ENCODE data around the gene CETP.
"Not testable (repeated sequence)": the region's sequence is repeated elsewhere in the genome, so short reads cannot be mapped to it uniquely, and the experiment has no call there.

CETP gene

GRCh38 chr16:56998861-56999260 is 37.1 kb downstream of the CETP start:
- DNase-seq (ENCODE audit: low read depth): no peak

- DNase-seq (ENCODE audit: low read depth): no peak
Observed at GRCh38 chr16:56999409-57000270, 37.9 kb downstream of the CETP start.

GRCh38 chr16:57000271-57001025 is 38.7 kb downstream of the CETP start:
- DNase-seq (ENCODE audit: low read depth): no peak

- DNase-seq (ENCODE audit: low read depth): no peak
Observed at GRCh38 chr16:57001026-57001679, 39.4 kb downstream of the CETP start.

- DNase-seq (ENCODE audit: low read depth): no peak
Observed at GRCh38 chr16:57003439-57004386, 42.0 kb downstream of the CETP start.

- no peak for DNase-seq (ENCODE audit: low read depth)
Observed at GRCh38 chr16:57004387-57005250, 42.9 kb downstream of the CETP start.

GRCh38 chr16:57005597-57005996 is 43.8 kb downstream of the CETP start:
- DNase-seq (ENCODE audit: low read depth): not testable (repeated sequence)

GRCh38 chr16:57007050-57007449 is 45.3 kb downstream of the CETP start:
- DNase-seq (ENCODE audit: low read depth): no peak

GRCh38 chr16:57007530-57007929 is 45.8 kb downstream of the CETP start:
- no peak for DNase-seq (ENCODE audit: low read depth)

- DNase-seq (ENCODE audit: low read depth): no peak
Observed at GRCh38 chr16:57008440-57008839, 46.7 kb downstream of the CETP start.

GRCh38 chr16:57009643-57010170 is 48.0 kb downstream of the CETP start:
- no peak for DNase-seq (ENCODE audit: low read depth)

- DNase-seq (ENCODE audit: low read depth): no peak
Observed at GRCh38 chr16:57012353-57012752, 50.6 kb downstream of the CETP start.

- DNase-seq (ENCODE audit: low read depth): no peak
Observed at GRCh38 chr16:57013229-57013628, 51.5 kb downstream of the CETP start.

GRCh38 chr16:57013902-57014301 is 52.2 kb downstream of the CETP start:
- DNase-seq (ENCODE audit: low read depth): no peak

- no peak for DNase-seq (ENCODE audit: low read depth)
Observed at GRCh38 chr16:57016301-57016700, 54.6 kb downstream of the CETP start.

- no peak for DNase-seq (ENCODE audit: low read depth)
Observed at GRCh38 chr16:57016831-57017230, 55.1 kb downstream of the CETP start.

GRCh38 chr16:57017251-57017650 is 55.5 kb downstream of the CETP start:
- DNase-seq (ENCODE audit: low read depth): no peak

- DNase-seq (ENCODE audit: low read depth): no peak
Observed at GRCh38 chr16:57019746-57020145, 58.0 kb downstream of the CETP start.

- no peak for DNase-seq (ENCODE audit: low read depth)
Observed at GRCh38 chr16:57020651-57021050, 58.9 kb downstream of the CETP start.

GRCh38 chr16:57021757-57022156 is 60.0 kb downstream of the CETP start:
- no peak for DNase-seq (ENCODE audit: low read depth)

Data from stimulated activated CD8-positive, alpha-beta memory T cell treated with anti-CD3 and anti-CD28 coated beads, Interleukin-12 subunit alpha, Interleukin-12 subunit beta, amount 100 ng/mL, for 1 hour (primary cell).